Astrocyte (in vitro differentiated cells and primary cell): ENCODE data around the gene ZNF516. TPM values are rescaled to one million over a fixed set of nuclear protein-coding genes. Genes with fewer than 3 reads are reported as not detected.

Experiments used
- DNase-seq: peaks from one replicate; pipeline ENCODE4 v3.0.0-alpha.2; 2010; ENCODE audit warnings: low read depth
- FAIRE-seq: peaks from 2 replicates; lab custom pipeline; 2011; peaks lifted over from hg19 to GRCh38; lab: Jason Lieb, UNC
- H2AFZ ChIP-seq: 2 replicates; pipeline ENCODE4 v1.6.0; 2012; ENCODE audit warnings: low read depth, low read length, inconsistent platforms
- H3K27ac ChIP-seq: 2 replicates; pipeline ENCODE4 v1.5.1; 2011; ENCODE audit warnings: low read depth, low read length, inconsistent platforms
- H3K27me3 ChIP-seq: 2 replicates; pipeline ENCODE4 v1.6.0; 2011; ENCODE audit warnings: low read length, inconsistent platforms; ENCODE audit not compliant: insufficient read depth
- H3K36me3 ChIP-seq: 2 replicates; pipeline ENCODE4 v1.5.1; 2011; ENCODE audit warnings: low read length, inconsistent platforms; ENCODE audit not compliant: insufficient read depth
- H3K4me1 ChIP-seq: 2 replicates; pipeline ENCODE4 v1.5.1; 2011; ENCODE audit warnings: low read length, inconsistent platforms; ENCODE audit not compliant: insufficient read depth
- H3K4me2 ChIP-seq: 2 replicates; pipeline ENCODE4 v1.6.0; 2012; ENCODE audit warnings: low read length, inconsistent platforms
- H3K4me3 ChIP-seq: 2 replicates; pipeline ENCODE4 v1.5.1; 2011; ENCODE audit warnings: low read depth, mild to moderate bottlenecking, low read length, inconsistent platforms; ENCODE audit not compliant: insufficient read depth
- H3K79me2 ChIP-seq: 2 replicates; pipeline ENCODE4 v1.6.0; 2012; ENCODE audit warnings: mild to moderate bottlenecking, low read length, inconsistent platforms; ENCODE audit not compliant: insufficient read depth
- H3K9ac ChIP-seq: 2 replicates; pipeline ENCODE4 v1.6.0; 2012; ENCODE audit warnings: mild to moderate bottlenecking, low read length, inconsistent platforms
- H3K9me3 ChIP-seq: 2 replicates; pipeline ENCODE4 v1.5.1; 2012; ENCODE audit warnings: low read depth, mild to moderate bottlenecking, low read length, inconsistent platforms; ENCODE audit not compliant: insufficient read depth
- H4K20me1 ChIP-seq: 2 replicates; pipeline ENCODE4 v1.6.0; 2012; ENCODE audit warnings: low read length, inconsistent platforms; ENCODE audit not compliant: insufficient read depth
- H3K27ac Mint-ChIP-seq: one replicate; pipeline ENCODE4 v1.8.0; 2021; ENCODE audit warnings: mild to moderate bottlenecking, mixed read lengths; ENCODE audit not compliant: unreplicated experiment
- H3K27me3 Mint-ChIP-seq: one replicate; pipeline ENCODE4 v1.8.0; 2021; ENCODE audit warnings: low read depth, mixed read lengths; ENCODE audit not compliant: unreplicated experiment
- H3K36me3 Mint-ChIP-seq: one replicate; pipeline ENCODE4 v1.8.0; 2021; ENCODE audit warnings: low read depth, mixed read lengths; ENCODE audit not compliant: unreplicated experiment
- H3K4me1 Mint-ChIP-seq: one replicate; pipeline ENCODE4 v1.8.0; 2021; ENCODE audit warnings: low read depth, mixed read lengths; ENCODE audit not compliant: unreplicated experiment
- H3K4me3 Mint-ChIP-seq: one replicate; pipeline ENCODE4 v1.8.0; 2021; ENCODE audit warnings: mild to moderate bottlenecking, moderate library complexity, mixed read lengths; ENCODE audit not compliant: unreplicated experiment
- H3K9me3 Mint-ChIP-seq: one replicate; pipeline ENCODE4 v1.8.0; 2021; ENCODE audit warnings: mild to moderate bottlenecking, mixed read lengths; ENCODE audit not compliant: unreplicated experiment
- CTCF ChIP-seq: IDR thresholded peaks from 2 replicates; pipeline ENCODE4 v1.5.1; 2011; ENCODE audit warnings: low read depth, mild to moderate bottlenecking, inconsistent platforms, low read length, moderate library complexity; ENCODE audit not compliant: insufficient read depth
- EZH2 ChIP-seq: IDR thresholded peaks from 2 replicates; pipeline ENCODE4 v1.6.1; 2012; ENCODE audit warnings: mild to moderate bottlenecking, low read length, inconsistent platforms; ENCODE audit not compliant: insufficient read depth
- total RNA-seq: library from RNA; stranded (reverse); gene quantifications from 2 replicates; pipeline ENCODE4 v1.2.1, GENCODE V29; 2021

ZNF516 gene
- total RNA-seq, 1 donor from 2014 or later, result 59.8 TPM

- Histone ChIP-seq H3K9ac (no peak overlapping the region), H3K4me1 (peaks cover 26% of the 10 kb centered on the region), H3K27me3 (no peaks in the 10 kb centered on the region), H3K4me3 (no peak overlapping the region), H4K20me1 (peaks cover 41% of the 10 kb centered on the region), H3K4me2 (no peak overlapping the region), H3K36me3 (peaks cover 7% of the 10 kb centered on the region), H3K9me3 (no peaks in the 10 kb centered on the region), H3K27ac (no peak overlapping the region), H2AFZ (no peak overlapping the region), H3K79me2 (peaks cover 85% of the 10 kb centered on the region)
- Mint-ChIP-seq H3K27ac (no peak overlapping the region), H3K36me3 (peaks cover 4% of the 10 kb centered on the region), H3K4me1 (peaks cover 20% of the 10 kb centered on the region), H3K27me3 (no peaks in the 10 kb centered on the region), H3K9me3 (no peaks in the 10 kb centered on the region), H3K4me3 (no peak overlapping the region)
- FAIRE-seq, result no peak
- DNase-seq, result no peak
- no peak for TF ChIP-seq CTCF
- no peak for TF ChIP-seq EZH2
Measured at GRCh38 chr18:76442413-76443171, 52.5 kb downstream of the ZNF516 start.

GRCh38 chr18:76441668-76442412, 53.2 kb downstream of the ZNF516 start:
- Mint-ChIP-seq H3K4me1 (peaks cover 18% of the 10 kb centered on the region), H3K9me3 (no peaks in the 10 kb centered on the region), H3K27me3 (no peaks in the 10 kb centered on the region), H3K4me3 (no peak overlapping the region), H3K36me3 (peaks cover 5% of the 10 kb centered on the region), H3K27ac (no peak overlapping the region)
- H3K27ac ChIP-seq, result no peak overlapping the region
- peaks cover 46% of the 10 kb centered on the region for H4K20me1 ChIP-seq
- no peak for FAIRE-seq
- peaks cover 85% of the 10 kb centered on the region for H3K79me2 ChIP-seq
- H3K4me2 ChIP-seq, result no peak overlapping the region
- H3K4me3 ChIP-seq, result no peak overlapping the region
- no peaks in the 10 kb centered on the region for H3K27me3 ChIP-seq
- H3K36me3 ChIP-seq, result peaks cover 7% of the 10 kb centered on the region
- H3K9me3 ChIP-seq, result no peaks in the 10 kb centered on the region
- no peak overlapping the region for H2AFZ ChIP-seq
- TF ChIP-seq EZH2 (no peak), CTCF (no peak)
- H3K9ac ChIP-seq, result no peak overlapping the region
- DNase-seq, result no peak
- peaks cover 26% of the 10 kb centered on the region for H3K4me1 ChIP-seq
